CD4-positive, alpha-beta memory T cell (primary cell): Measurements from ENCODE around the gene TRIM47. TPM values are rescaled to one million over a fixed set of nuclear protein-coding genes. Genes with fewer than 3 reads are reported as not detected.
"Not testable (repeated sequence)": the region's sequence is repeated elsewhere in the genome, so short reads cannot be mapped to it uniquely, and the experiment has no call there.

Source experiments
- CTCF ChIA-PET: fragments of 350-600 bp; sonication (Branson Sonifier 250); formaldehyde crosslinking; loops from one replicate; lab custom pipeline; 2021; ENCODE audit warnings: inconsistent platforms; ENCODE audit not compliant: partially characterized antibody; lab: Charles Lee
- POLR2A ChIA-PET: fragments of 350-600 bp; sonication (Branson Sonifier 250); formaldehyde crosslinking; loops from one replicate; lab custom pipeline; 2021; ENCODE audit not compliant: partially characterized antibody; lab: Charles Lee
- DNase-seq, 5 donors: peaks; one replicate each; pipeline versions ENCODE4 v3.0.0 to v3.0.0-alpha.2; 2020 to 2022; ENCODE audit warnings: mixed read lengths in 1 of 5
- H3K27ac ChIP-seq: one replicate; pipeline ENCODE4 v1.7.0; 2013; ENCODE audit warnings: low read depth, low read length
- H3K27me3 ChIP-seq: 2 replicates; pipeline ENCODE4 v1.7.0; 2013; ENCODE audit warnings: mild to moderate bottlenecking, low read length, moderate library complexity; ENCODE audit not compliant: insufficient read depth
- H3K36me3 ChIP-seq: 2 replicates; pipeline ENCODE4 v1.7.0; 2013; ENCODE audit warnings: mild to moderate bottlenecking, low read length, moderate library complexity; ENCODE audit not compliant: insufficient read depth
- H3K4me1 ChIP-seq: 2 replicates; pipeline ENCODE4 v1.7.0; 2013; ENCODE audit warnings: mild to moderate bottlenecking, low read length, moderate library complexity; ENCODE audit not compliant: insufficient read depth
- H3K4me3 ChIP-seq, 2 donors: one replicate each; pipeline ENCODE4 v1.7.0; 2013; ENCODE audit warnings: low read length in 2 of 2, mild to moderate bottlenecking in 1 of 2
- H3K9me3 ChIP-seq, 2 donors: one replicate each; pipeline ENCODE4 v1.7.0; 2013; ENCODE audit warnings: low read length in 2 of 2, control low read depth in 1 of 2; ENCODE audit not compliant: control insufficient read depth in 1 of 2
- H3K27ac Mint-ChIP-seq, 7 donors: one replicate each; pipeline ENCODE4 v1.8.0; 2020 to 2021; ENCODE audit warnings: mixed read lengths in 7 of 7, mild to moderate bottlenecking in 6 of 7, inconsistent platforms in 3 of 7, moderate library complexity in 3 of 7
- H3K27me3 Mint-ChIP-seq, 2 donors: one replicate each; pipeline ENCODE4 v1.8.0; 2020 to 2021; ENCODE audit warnings: mixed read lengths in 2 of 2
- H3K36me3 Mint-ChIP-seq, 2 donors: one replicate each; pipeline ENCODE4 v1.8.0; 2020 to 2021; ENCODE audit warnings: mixed read lengths in 2 of 2, inconsistent platforms in 1 of 2, mild to moderate bottlenecking in 1 of 2
- H3K4me1 Mint-ChIP-seq, 4 donors: one replicate each; pipeline ENCODE4 v1.8.0; 2020 to 2021; ENCODE audit warnings: mixed read lengths in 4 of 4, mild to moderate bottlenecking in 1 of 4
- H3K4me3 Mint-ChIP-seq, 8 donors: one replicate each; pipeline ENCODE4 v1.8.0; 2020 to 2021; ENCODE audit warnings: mixed read lengths in 8 of 8, mild to moderate bottlenecking in 7 of 8, moderate library complexity in 6 of 8, inconsistent platforms in 3 of 8
- H3K9me3 Mint-ChIP-seq, 8 donors: one replicate each; pipeline ENCODE4 v1.8.0; 2020 to 2021; ENCODE audit warnings: mixed read lengths in 8 of 8, mild to moderate bottlenecking in 5 of 8, inconsistent platforms in 3 of 8, moderate library complexity in 1 of 8
- intact Hi-C: fragments of 100-400 bp; cut with micrococcal nuclease; formaldehyde crosslinking; loops from one replicate; pipeline ENCODE4 v1.15.1; 2023
- polyA plus RNA-seq, 2 donors: library from polyadenylated mRNA; unstranded; fragments of 300-500 nt; fragmentation: Illumina TruSeq; gene quantifications; one replicate each; pipeline ENCODE4 v1.2.3, GENCODE V29; 2021
- total RNA-seq, 2 experiments: library from RNA; stranded (reverse); gene quantifications; one replicate each; pipeline ENCODE4 v1.2.3, GENCODE V29; 2021

Gene TRIM47
- total and polyA plus RNA-seq, 4 experiments from 2014 or later, result 11.2 to 26.8 (median 20.0) TPM

DNA sequence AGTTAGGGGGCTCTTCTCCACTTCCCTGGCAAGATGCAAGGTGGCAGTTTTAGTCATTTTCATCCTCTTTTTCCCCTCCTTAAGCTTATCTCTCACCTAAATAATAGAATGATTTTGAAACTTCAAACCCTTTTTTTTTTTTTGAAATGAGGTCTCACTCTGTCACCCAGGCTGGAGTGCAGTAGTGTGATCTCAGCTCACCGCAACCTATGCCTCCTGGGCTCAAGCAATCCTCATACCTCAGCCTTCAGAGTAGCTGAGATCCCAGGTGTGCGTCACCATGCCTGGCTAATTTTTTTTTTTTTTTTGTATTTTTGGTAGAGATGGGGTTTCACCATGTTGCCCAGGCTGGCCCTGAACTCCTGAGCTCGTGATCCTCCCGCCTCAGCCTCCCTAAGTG is 13.5 kb downstream of the TRIM47 start:
- H3K9me3 ChIP-seq, H3K4me3 ChIP-seq, H3K27me3 Mint-ChIP-seq, intact Hi-C loops, H3K36me3 ChIP-seq, H3K27me3 ChIP-seq, H3K9me3 Mint-ChIP-seq, H3K36me3 Mint-ChIP-seq: not testable (repeated sequence)
- H3K27ac ChIP-seq, result peak overlapping the region; percentile 60
- H3K4me3 Mint-ChIP-seq, result peak overlapping the region in 6 of 8 donors; percentile 58 to 84 (median 68)
- ChIA-PET POLR2A (interaction anchor here (0.7 to 23.4 kb wide), 10 partner anchors 10 to 115 kb away, joined by 3 to 563 read pairs (median 7); partner anchors contain the start of genes FBF1, TRIM47, TRIM65 and UNK), CTCF (interaction anchor here (0.7 to 14.6 kb wide), 6 partner anchors 9 to 116 kb away, joined by 3 to 266 read pairs (median 3); partner anchors contain the start of genes TRIM47 and WBP2)
- peak in 3 of 5 donors; percentile 32 to 81 (median 37) for DNase-seq
- H3K4me1 Mint-ChIP-seq, result peaks cover 15 to 34% (median 25%) of the 10 kb centered on the region in 4 donors
- peaks cover 23% of the 10 kb centered on the region for H3K4me1 ChIP-seq
- H3K27ac Mint-ChIP-seq, result peak overlapping the region; percentile 90 to 94 (median 93)

GRCh38 chr17:75864448-75864871 is 13.9 kb downstream of the TRIM47 start:
- peaks cover 23% of the 10 kb centered on the region for H3K4me1 ChIP-seq
- no peaks in the 10 kb centered on the region for H3K27me3 ChIP-seq
- H3K27me3 Mint-ChIP-seq, result no peaks in the 10 kb centered on the region
- intact Hi-C loops, result no loop called here
- ChIA-PET POLR2A (interaction anchor here (0.7 to 23.4 kb wide), 10 partner anchors 9 to 115 kb away, joined by 3 to 563 read pairs (median 7); partner anchors contain the start of genes FBF1, TRIM47, TRIM65 and UNK), CTCF (interaction anchor here (0.7 to 14.6 kb wide), 7 partner anchors 9 to 115 kb away, joined by 3 to 266 read pairs (median 3); partner anchors contain the start of genes TRIM47, TRIM65 and WBP2)
- DNase-seq, result peak; percentile 44 to 82 (median 50)
- H3K36me3 Mint-ChIP-seq, result no peaks in the 10 kb centered on the region
- H3K4me1 Mint-ChIP-seq, result peaks cover 15 to 34% (median 25%) of the 10 kb centered on the region in 4 donors
- no peak overlapping the region for H3K4me3 ChIP-seq
- peak overlapping the region; percentile 60 for H3K27ac ChIP-seq
- no peaks in the 10 kb centered on the region for H3K9me3 Mint-ChIP-seq
- H3K27ac Mint-ChIP-seq, result peak overlapping the region; percentile 90 to 94 (median 93)
- no peaks in the 10 kb centered on the region for H3K36me3 ChIP-seq
- no peaks in the 10 kb centered on the region for H3K9me3 ChIP-seq
- peak overlapping the region in 7 of 8 donors; percentile 54 to 84 (median 67) for H3K4me3 Mint-ChIP-seq

GRCh38 chr17:75861927-75862317 is 16.5 kb downstream of the TRIM47 start:
- H3K27me3 ChIP-seq, result no peaks in the 10 kb centered on the region
- peaks cover 22 to 47% (median 32%) of the 10 kb centered on the region in 4 donors for H3K4me1 Mint-ChIP-seq
- H3K4me1 ChIP-seq, result peaks cover 33% of the 10 kb centered on the region
- no peak overlapping the region for H3K4me3 Mint-ChIP-seq
- no peaks in the 10 kb centered on the region for H3K36me3 Mint-ChIP-seq
- intact Hi-C loops, result no loop called here
- no peaks in the 10 kb centered on the region for H3K36me3 ChIP-seq
- POLR2A ChIA-PET, result interaction anchor here (1.0 to 23.4 kb wide), 7 partner anchors 14 to 97 kb away, joined by 3 to 563 read pairs (median 6); partner anchors contain the start of genes GALK1, TRIM47, TRIM65 and UNC13D
- peak overlapping the region in 4 of 7 donors; percentile 56 to 93 (median 60) for H3K27ac Mint-ChIP-seq
- DNase-seq, result no peak
- CTCF ChIA-PET, result interaction anchor here (1.0 to 14.6 kb wide), 13 partner anchors 10 to 573 kb away, joined by 3 to 266 read pairs (median 5); partner anchors contain the start of genes GALK1, MRPL38, SLC25A19 and TRIM47
- no peak overlapping the region for H3K27ac ChIP-seq
- H3K9me3 ChIP-seq, result no peaks in the 10 kb centered on the region
- H3K4me3 ChIP-seq, result no peak overlapping the region
- H3K9me3 Mint-ChIP-seq, result no peaks in the 10 kb centered on the region
- H3K27me3 Mint-ChIP-seq, result no peaks in the 10 kb centered on the region

GRCh38 chr17:75859358-75859757 is 19.0 kb downstream of the TRIM47 start:
- H3K27ac ChIP-seq, H3K27me3 ChIP-seq, intact Hi-C loops, H3K27me3 Mint-ChIP-seq, H3K36me3 Mint-ChIP-seq, H3K9me3 Mint-ChIP-seq, H3K4me3 ChIP-seq, DNase-seq, H3K36me3 ChIP-seq, H3K9me3 ChIP-seq, H3K4me3 Mint-ChIP-seq, H3K27ac Mint-ChIP-seq: not testable (repeated sequence)
- peaks cover 18 to 42% (median 26%) of the 10 kb centered on the region in 4 donors for H3K4me1 Mint-ChIP-seq
- ChIA-PET CTCF (interaction anchor here (2.5 to 14.6 kb wide), 3 partner anchors 13 to 37 kb away, joined by 14 to 266 read pairs (median 31); partner anchors contain the start of genes TRIM47, TRIM65 and UNC13D), POLR2A (interaction anchor here (1.5 to 23.4 kb wide), 5 partner anchors 15 to 83 kb away, joined by 3 to 563 read pairs (median 7); partner anchors contain the start of genes TRIM47, TRIM65 and UNC13D)
- H3K4me1 ChIP-seq, result peaks cover 35% of the 10 kb centered on the region

DNA sequence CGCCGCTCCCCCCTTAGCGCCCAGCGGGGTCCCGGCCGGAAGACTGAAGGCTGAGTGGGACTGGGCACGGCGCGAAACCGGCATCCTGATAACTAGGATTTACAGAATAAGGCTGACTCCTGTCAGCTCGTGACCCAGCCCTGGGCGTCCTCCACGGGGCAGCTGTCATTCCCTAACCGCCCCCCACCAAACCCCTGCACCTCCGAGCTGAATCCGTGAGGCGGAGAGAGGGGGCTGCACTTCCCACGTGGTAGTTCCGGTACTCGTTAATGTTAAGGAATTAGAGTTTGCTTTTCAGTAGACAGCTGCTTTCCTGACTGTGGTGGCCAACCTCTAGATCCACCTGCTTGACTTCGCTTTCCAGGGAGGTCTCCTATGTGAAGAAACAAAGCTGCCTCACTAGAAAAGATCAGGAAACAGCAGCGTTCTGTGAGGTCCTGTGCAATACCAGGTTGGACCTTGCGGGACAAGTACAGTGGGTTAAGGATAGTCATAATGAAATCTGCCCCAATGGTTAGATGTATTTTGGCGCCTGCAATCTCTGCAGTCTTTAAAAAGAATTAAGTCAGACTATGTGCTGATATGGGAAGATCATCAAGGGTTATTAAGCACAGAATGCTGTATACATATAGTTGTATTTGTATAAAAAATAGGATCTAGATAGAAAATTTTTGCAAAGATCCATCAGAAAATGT is 22.2 kb downstream of the TRIM47 start:
- Mint-ChIP-seq H3K27ac (peak overlapping the region in 5 of 7 donors; percentile 92 to 95 (median 94)), H3K4me1 (peaks cover 21 to 49% (median 27%) of the 10 kb centered on the region in 4 donors), H3K36me3 (peaks cover 3 to 8% of the 10 kb centered on the region in 2 donors), H3K27me3 (no peaks in the 10 kb centered on the region), H3K4me3 (peak overlapping the region in 6 of 8 donors; percentile 83 to 92 (median 88)), H3K9me3 (no peaks in the 10 kb centered on the region)
- peaks cover 38% of the 10 kb centered on the region for H3K4me1 ChIP-seq
- H3K27me3 ChIP-seq, result no peaks in the 10 kb centered on the region
- H3K36me3 ChIP-seq, result peaks cover 4% of the 10 kb centered on the region
- ChIA-PET POLR2A (interaction anchor here (1.0 to 23.4 kb wide), 22 partner anchors 9 to 1232 kb away, joined by 3 to 563 read pairs (median 14); partner anchors contain the start of genes ACOX1, FBF1, GALK1 and MIF4GD), CTCF (interaction anchor here (0.7 to 14.6 kb wide), 16 partner anchors 9 to 107 kb away, joined by 3 to 266 read pairs (median 6); partner anchors contain the start of genes GALK1, TRIM47, TRIM65 and UNC13D)
- peak overlapping the region; percentile 80 for H3K27ac ChIP-seq
- intact Hi-C loops, result no loop called here
- peak overlapping the region; percentile 40 to 67 for H3K4me3 ChIP-seq
- DNase-seq, result no peak
- no peaks in the 10 kb centered on the region for H3K9me3 ChIP-seq

GRCh38 chr17:75855310-75856061 is 22.9 kb downstream of the TRIM47 start, which contains the start of gene WBP2:
TSS of gene WBP2 (minus strand) at chr17:75855335. CDS start at chr17:75855297, 38 bp downstream.
- POLR2A ChIA-PET, result interaction anchor here (0.7 to 23.4 kb wide), 33 partner anchors 10 to 1233 kb away, joined by 3 to 563 read pairs (median 7); partner anchors contain the start of genes ACOX1, FBF1, GALK1 and MIF4GD
- H3K27me3 ChIP-seq, result no peaks in the 10 kb centered on the region
- peak; percentile 96 to 100 (median 99) for DNase-seq
- CTCF ChIA-PET, result interaction anchor here (0.7 to 14.6 kb wide), 20 partner anchors 10 to 106 kb away, joined by 3 to 266 read pairs (median 6); partner anchors contain the start of genes GALK1, TRIM47, TRIM65 and UNC13D
- H3K4me3 Mint-ChIP-seq, result peak within 1 kb of the TSS in 6 of 8 donors; percentile 83 to 92 (median 88)
- H3K4me3 ChIP-seq, result peak within 1 kb of the TSS; percentile 60 to 67
- peak within 1 kb of the TSS in 5 of 7 donors; percentile 92 to 95 (median 94) for H3K27ac Mint-ChIP-seq
- no peaks in the 10 kb centered on the region for H3K27me3 Mint-ChIP-seq
- H3K27ac ChIP-seq, result peak within 1 kb of the TSS; percentile 80
- no peaks in the 10 kb centered on the region for H3K9me3 ChIP-seq
- peaks cover 20 to 50% (median 26%) of the 10 kb centered on the region in 4 donors for H3K4me1 Mint-ChIP-seq
- peaks cover 4 to 14% of the 10 kb centered on the region in 2 donors for H3K36me3 Mint-ChIP-seq
- H3K9me3 Mint-ChIP-seq, result no peaks in the 10 kb centered on the region
- peaks cover 37% of the 10 kb centered on the region for H3K4me1 ChIP-seq
- intact Hi-C loops, result loop anchor here (1.0 kb wide), 7 partner anchors 11 to 124 kb away; partner anchors contain the start of genes ACOX1, MRPL38, TEN1 and TRIM65
- H3K36me3 ChIP-seq, result peaks cover 11% of the 10 kb centered on the region
